PFSK-1 (cell line): ENCODE measurements around the gene CASK.

Source experiments
- FOXP2 ChIP-seq: optimal IDR thresholded peaks from 2 replicates; pipeline ENCODE3; 2011; ENCODE audit warnings: borderline replicate concordance, control low read depth, inconsistent platforms; ENCODE audit not compliant: insufficient read depth; ENCODE audit errors: extremely low read length, extremely low read depth
- POLR2AphosphoS5 ChIP-seq: IDR thresholded peaks from 2 replicates; pipeline ENCODE4 v1.6.1; 2012; ENCODE audit warnings: low read depth, mild to moderate bottlenecking, control low read depth, low read length, moderate library complexity
- REST ChIP-seq, 2 experiments: IDR thresholded peaks; 2 replicates each; pipeline versions ENCODE4 v1.6.1 to v1.8.0; 2011 to 2012; ENCODE audit warnings: low read depth in 2 of 2, low read length in 2 of 2, control low read depth in 1 of 2, inconsistent platforms in 1 of 2, mild to moderate bottlenecking in 1 of 2, moderate library complexity in 1 of 2; ENCODE audit not compliant: insufficient read depth in 1 of 2
- SIN3A ChIP-seq: IDR thresholded peaks from 2 replicates; pipeline ENCODE4 v1.6.1; 2012; ENCODE audit warnings: mild to moderate bottlenecking, low read length, moderate library complexity, borderline replicate concordance; ENCODE audit not compliant: insufficient read depth
- TAF1 ChIP-seq: IDR thresholded peaks from 2 replicates; pipeline ENCODE4 v1.6.1; 2012; ENCODE audit warnings: low read length, control low read depth, borderline replicate concordance; ENCODE audit not compliant: insufficient read depth

Gene CASK

DNA sequence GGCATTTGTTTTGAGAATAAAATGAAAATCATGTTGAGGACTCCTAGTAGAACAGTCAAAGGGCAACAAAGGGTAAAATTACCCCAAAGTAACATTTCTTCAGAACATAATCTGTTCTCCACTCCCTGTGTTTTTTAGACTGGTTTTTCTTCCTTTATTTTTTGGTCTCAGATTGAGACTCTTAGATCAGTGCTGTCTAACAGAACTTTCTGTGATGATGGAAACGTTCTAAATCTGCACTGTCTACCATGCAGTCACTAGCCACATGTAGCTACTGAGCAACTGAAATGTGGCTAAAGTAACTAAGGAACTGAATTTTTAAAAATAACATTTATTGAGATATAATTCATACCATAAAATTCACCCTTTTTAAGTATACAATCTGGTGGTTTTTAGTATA is 19.8 kb downstream of the CASK start:
- TF ChIP-seq TAF1 (no peak), REST (IDR thresholded peaks at IDR 0.05; ENCODE audit: insufficient read depth in 1 of 2, low read depth in 2 of 2, low read length in 2 of 2) (no peak), FOXP2 (no peak), SIN3A (no peak), POLR2AphosphoS5 (no peak)

DNA sequence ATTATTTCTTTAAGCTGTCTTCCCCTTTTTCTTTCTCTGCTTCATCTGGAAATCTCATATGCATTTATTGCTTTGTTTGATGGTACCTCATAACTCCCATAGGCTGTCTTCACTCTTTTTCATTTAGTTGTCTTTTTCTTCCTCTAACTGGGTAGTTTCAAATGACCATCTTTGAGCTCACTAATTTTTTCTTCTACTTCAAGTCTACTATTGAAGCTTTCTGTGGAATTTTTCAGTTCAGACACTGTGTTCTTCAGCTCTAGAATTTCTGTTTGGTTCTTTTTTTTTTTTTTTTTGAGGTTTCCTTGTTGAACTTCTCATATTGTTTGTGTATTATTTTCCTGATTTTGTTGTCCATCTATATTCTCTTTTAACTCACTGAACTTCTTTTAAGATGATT is 23.0 kb downstream of the CASK start:
- TF ChIP-seq POLR2AphosphoS5, result no peak
- TF ChIP-seq SIN3A, result no peak
- no peak for TF ChIP-seq FOXP2
- no peak for TF ChIP-seq TAF1
- TF ChIP-seq REST (IDR thresholded peaks at IDR 0.05; ENCODE audit: insufficient read depth in 1 of 2, low read depth in 2 of 2, low read length in 2 of 2), result no peak

GRCh38 chrX:41895826-41896225 is 27.5 kb downstream of the CASK start:
- TF ChIP-seq POLR2AphosphoS5 (no peak), FOXP2 (no peak), SIN3A (no peak), REST (IDR thresholded peaks at IDR 0.05; ENCODE audit: insufficient read depth in 1 of 2, low read depth in 2 of 2, low read length in 2 of 2) (no peak), TAF1 (no peak)

DNA sequence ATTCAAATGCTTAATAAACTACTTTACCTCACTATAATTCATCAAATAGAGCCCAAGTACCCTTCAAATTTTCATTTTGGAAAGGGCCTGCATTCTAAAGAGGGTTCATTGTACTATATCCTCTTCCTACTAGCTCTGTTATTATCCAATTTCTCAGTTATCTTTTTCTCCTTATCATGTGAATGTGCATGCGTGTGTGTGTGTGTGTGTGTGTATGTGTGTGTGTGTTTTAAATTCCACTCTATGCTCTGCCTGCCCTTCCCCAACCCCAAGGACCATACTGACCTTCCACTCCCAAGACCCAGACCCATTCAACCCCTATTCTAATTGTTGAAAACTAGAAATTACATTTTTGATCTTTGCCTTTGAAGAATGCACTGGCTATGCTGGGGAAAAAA is 33.3 kb downstream of the CASK start:
- TF ChIP-seq TAF1 (no peak), REST (IDR thresholded peaks at IDR 0.05; ENCODE audit: insufficient read depth in 1 of 2, low read depth in 2 of 2, low read length in 2 of 2) (no peak), SIN3A (no peak), POLR2AphosphoS5 (no peak), FOXP2 (no peak)
